MM.1S (cell line): ENCODE results near the gene RPL19.

Experiments
- DNase-seq: peaks from one replicate; pipeline ENCODE4 v3.0.0-alpha.2; 2015
- H2AFZ ChIP-seq: fragments of 300-600 bp; sonication (generic); 2 replicates; pipeline ENCODE4 v1.6.0; 2016; ENCODE audit warnings: antibody characterized with exemption, low read length
- H3F3A ChIP-seq: fragments of 300-600 bp; sonication (generic); 2 replicates; pipeline ENCODE4 v1.6.1; 2016; ENCODE audit warnings: mild to moderate bottlenecking, antibody characterized with exemption, low read length, moderate library complexity, mixed read lengths; ENCODE audit not compliant: insufficient read depth
- H3K27ac ChIP-seq: fragments of 300-600 bp; sonication (generic); 2 replicates; pipeline ENCODE4 v1.5.1; 2016; ENCODE audit warnings: mild to moderate bottlenecking, low read length
- H3K27me3 ChIP-seq: fragments of 300-600 bp; sonication (generic); replicated peaks from 2 replicates; pipeline ENCODE4 v1.6.0; 2016; ENCODE audit warnings: low read length; ENCODE audit not compliant: insufficient read depth
- H3K36me3 ChIP-seq: fragments of 300-600 bp; sonication (generic); replicated peaks from 2 replicates; pipeline ENCODE4 v1.6.1; 2016; ENCODE audit warnings: mild to moderate bottlenecking, low read length, mixed read lengths; ENCODE audit not compliant: insufficient read depth
- H3K4me1 ChIP-seq: fragments of 300-600 bp; sonication (generic); 2 replicates; pipeline ENCODE4 v1.6.1; 2016; ENCODE audit warnings: low read length, mixed read lengths
- H3K4me2 ChIP-seq: fragments of 300-600 bp; sonication (generic); 2 replicates; pipeline ENCODE4 v1.6.0; 2016; ENCODE audit warnings: low read depth, low read length
- H3K4me3 ChIP-seq: fragments of 300-600 bp; sonication (generic); 2 replicates; pipeline ENCODE4 v1.5.1; 2016; ENCODE audit warnings: low read length, mixed read lengths
- H3K79me2 ChIP-seq: fragments of 300-600 bp; sonication (generic); 2 replicates; pipeline ENCODE4 v1.6.1; 2016; ENCODE audit warnings: mixed run types, low read length, mixed read lengths
- H3K9ac ChIP-seq: fragments of 300-600 bp; sonication (generic); 2 replicates; pipeline ENCODE4 v1.6.1; 2016; ENCODE audit warnings: low read length, mixed read lengths
- H3K9me2 ChIP-seq: fragments of 300-600 bp; sonication (generic); replicated peaks from 2 replicates; pipeline ENCODE4 v1.6.1; 2016; ENCODE audit warnings: mild to moderate bottlenecking, low read length, mixed read lengths; ENCODE audit not compliant: insufficient read depth
- H3K9me3 ChIP-seq: fragments of 300-600 bp; sonication (generic); replicated peaks from 2 replicates; pipeline ENCODE4 v1.6.1; 2016; ENCODE audit warnings: mild to moderate bottlenecking, low read length, mixed read lengths; ENCODE audit not compliant: insufficient read depth
- H4K20me1 ChIP-seq: fragments of 300-600 bp; sonication (generic); 2 replicates; pipeline ENCODE4 v1.6.1; 2016; ENCODE audit warnings: mild to moderate bottlenecking, low read length, moderate library complexity, mixed read lengths; ENCODE audit not compliant: insufficient read depth
- CTCF ChIP-seq: fragments of 300-600 bp; sonication (generic); IDR thresholded peaks from 2 replicates; pipeline ENCODE4 v1.5.1; 2016; ENCODE audit warnings: antibody characterized with exemption, low read length, mixed read lengths
- EZH2 ChIP-seq: fragments of 300-600 bp; sonication (generic); optimal IDR thresholded peaks from 2 replicates; pipeline ENCODE3; 2017; ENCODE audit warnings: low read depth, mild to moderate bottlenecking, antibody characterized with exemption, low read length, mixed read lengths
- EZH2phosphoT487 ChIP-seq: fragments of 300-600 bp; sonication (generic); IDR thresholded peaks from 2 replicates; pipeline ENCODE4 v1.6.1; 2018; ENCODE audit warnings: antibody characterized with exemption, low read length

Gene RPL19

GRCh38 chr17:39194089-39194984 lies 5.7 kb upstream of the RPL19 start:
- DNase-seq, result no peak
- Histone ChIP-seq H3K4me3 (no peak overlapping the region), H3K79me2 (peaks cover 55% of the 10 kb centered on the region), H3K27ac (peak overlapping the region; percentile 91; the same call in 1 of the 2 replicates), H3K9me2 (no peaks in the 10 kb centered on the region), H3K4me1 (peaks cover 25% of the 10 kb centered on the region), H3K27me3 (no peaks in the 10 kb centered on the region), H3K4me2 (no peak overlapping the region; the same call in 1 of the 2 replicates), H3K9ac (peak overlapping the region; percentile 66; the same call in 1 of the 2 replicates), H3K9me3 (no peaks in the 10 kb centered on the region), H2AFZ (no peak overlapping the region), H3K36me3 (0 out of 2 replicates have a peak, but pooled peaks cover 3% of the 10 kb centered on the region), H4K20me1 (no peaks in the 10 kb centered on the region), H3F3A (peaks cover 22% of the 10 kb centered on the region)
- TF ChIP-seq CTCF (no peak), EZH2 (no peak), EZH2phosphoT487 (no peak)

GRCh38 chr17:39194985-39195524 lies 5.0 kb upstream of the RPL19 start:
- H3K9me2 ChIP-seq, result no peaks in the 10 kb centered on the region
- no peaks in the 10 kb centered on the region for H4K20me1 ChIP-seq
- no peak for DNase-seq
- TF ChIP-seq CTCF, result no peak
- no peak for TF ChIP-seq EZH2
- TF ChIP-seq EZH2phosphoT487, result no peak
- no peaks in the 10 kb centered on the region for H3K9me3 ChIP-seq
- H2AFZ ChIP-seq, result no peak overlapping the region
- H3K4me2 ChIP-seq, result peak overlapping the region; percentile 75
- peaks cover 55% of the 10 kb centered on the region for H3K79me2 ChIP-seq
- peak overlapping the region; percentile 91; the same call in 1 of the 2 replicates for H3K27ac ChIP-seq
- H3K36me3 ChIP-seq, result 0 out of 2 replicates have a peak, but pooled peaks cover 3% of the 10 kb centered on the region
- peak overlapping the region; percentile 56 for H3K4me3 ChIP-seq
- peaks cover 26% of the 10 kb centered on the region for H3F3A ChIP-seq
- H3K27me3 ChIP-seq, result no peaks in the 10 kb centered on the region
- H3K9ac ChIP-seq, result peak overlapping the region; percentile 66
- H3K4me1 ChIP-seq, result peaks cover 25% of the 10 kb centered on the region

- Histone ChIP-seq H3K4me2 (peak overlapping the region; percentile 75), H2AFZ (peak overlapping the region; percentile 21; the same call in 1 of the 2 replicates), H3K9ac (peak overlapping the region; percentile 66), H4K20me1 (no peaks in the 10 kb centered on the region), H3K36me3 (0 out of 2 replicates have a peak, but pooled peaks cover 3% of the 10 kb centered on the region), H3F3A (peaks cover 29% of the 10 kb centered on the region), H3K4me1 (peaks cover 25% of the 10 kb centered on the region), H3K79me2 (peaks cover 61% of the 10 kb centered on the region), H3K9me3 (no peaks in the 10 kb centered on the region), H3K4me3 (peak overlapping the region; percentile 56), H3K27me3 (no peaks in the 10 kb centered on the region), H3K9me2 (no peaks in the 10 kb centered on the region), H3K27ac (peak overlapping the region; percentile 91)
- DNase-seq, result peak; percentile 87
- TF ChIP-seq EZH2, result no peak
- no peak for TF ChIP-seq CTCF
- no peak for TF ChIP-seq EZH2phosphoT487
Observed at GRCh38 chr17:39195568-39196160, 4.4 kb upstream of the RPL19 start.
